HG02759 (cell line): ENCODE measurements around the gene CAP1.
"Not testable (repeated sequence)": the region's sequence is repeated elsewhere in the genome, so short reads cannot be mapped to it uniquely, and the experiment has no call there.

Experiments
- ATAC-seq: cut with Tn5 transposase; IDR thresholded peaks from one replicate; pipeline ENCODE4 v1.9.1; 2021; ENCODE audit warnings: mild to moderate bottlenecking, moderate library complexity; ENCODE audit not compliant: unreplicated experiment

The CAP1 gene

DNA sequence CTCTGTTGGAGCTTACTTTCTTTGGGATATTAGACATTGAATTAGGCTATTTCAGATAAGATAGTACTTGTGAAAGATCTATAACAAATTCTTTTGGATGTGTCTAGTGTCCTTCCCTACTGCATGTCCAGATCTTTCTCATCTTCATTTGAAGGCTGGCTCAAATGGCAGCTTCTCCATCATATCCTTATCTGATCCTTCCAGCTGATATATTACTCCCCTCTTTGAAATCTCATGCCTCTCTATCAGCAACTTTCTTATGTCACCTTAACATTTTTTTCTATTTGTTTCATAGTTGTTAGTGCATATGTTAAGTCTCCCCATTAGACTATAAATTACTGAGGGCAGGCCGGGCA lies 17.5 kb downstream of the CAP1 start:
- ATAC-seq, result no peak

GRCh38 chr1:40058453-40059337 lies 18.2 kb downstream of the CAP1 start:
- ATAC-seq, result no peak

DNA sequence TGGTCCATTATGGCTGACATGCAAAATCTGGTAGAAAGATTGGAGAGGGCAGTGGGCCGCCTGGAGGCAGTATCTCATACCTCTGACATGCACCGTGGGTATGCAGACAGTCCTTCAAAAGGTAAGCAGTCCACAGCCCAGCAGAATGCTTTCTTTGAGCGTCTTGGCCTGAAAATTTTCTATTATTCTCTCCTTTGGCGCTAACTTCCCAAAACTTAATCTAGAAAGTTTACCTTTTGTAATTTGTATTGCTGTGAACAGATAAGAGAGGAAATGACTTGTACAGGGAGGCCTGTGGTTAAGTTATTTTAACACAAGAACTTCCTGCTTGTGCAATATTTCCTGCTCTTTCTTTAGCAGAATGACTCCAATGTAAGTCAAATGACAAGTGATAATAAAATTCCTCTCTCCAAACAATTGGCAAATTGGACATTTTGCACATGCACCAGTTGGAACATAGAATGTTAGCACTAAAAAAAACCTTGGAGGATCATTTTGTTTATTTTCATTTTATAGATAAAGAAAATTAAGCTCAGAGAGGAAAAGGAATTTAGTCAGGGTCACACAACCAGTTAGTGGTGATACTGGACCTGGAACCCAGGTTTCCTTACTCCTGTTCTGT lies 18.9 kb downstream of the CAP1 start:
- peak; percentile 61 for ATAC-seq

DNA sequence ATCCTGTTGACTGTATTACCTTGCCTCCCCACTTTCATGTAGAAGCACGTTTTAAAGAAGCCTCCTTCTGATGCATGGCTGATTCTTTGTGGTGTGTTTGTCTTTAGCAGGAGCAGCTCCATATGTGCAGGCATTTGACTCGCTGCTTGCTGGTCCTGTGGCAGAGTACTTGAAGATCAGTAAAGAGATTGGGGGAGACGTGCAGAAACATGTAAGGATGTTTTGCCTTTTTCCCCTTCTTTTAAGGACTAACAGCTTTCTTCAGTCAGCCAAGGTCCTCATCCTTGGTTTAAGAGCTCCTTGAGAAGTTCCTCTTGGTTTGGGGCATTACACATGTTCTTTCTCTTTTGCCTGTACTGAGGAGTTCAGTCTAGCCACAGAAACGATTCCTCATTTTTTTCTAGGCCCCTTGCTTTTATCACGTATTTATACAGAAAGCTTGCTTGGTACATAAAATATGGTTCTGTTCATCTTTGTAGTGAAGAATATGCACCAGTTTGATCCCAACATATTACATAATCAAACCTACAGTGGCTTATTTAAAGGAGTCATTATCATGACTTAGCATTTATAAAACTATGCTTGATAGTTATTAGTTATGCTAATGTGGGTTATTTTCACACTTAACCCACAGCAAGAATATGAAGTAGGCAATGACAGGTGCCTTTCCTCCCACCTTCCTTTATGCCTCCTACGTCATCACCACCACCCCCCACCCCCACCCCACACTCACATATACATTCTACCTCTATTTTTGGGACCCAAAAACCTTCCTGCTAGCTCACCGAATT lies 19.6 kb downstream of the CAP1 start:
- ATAC-seq, result no peak

GRCh38 chr1:40064797-40065499 lies 24.4 kb downstream of the CAP1 start:
- ATAC-seq, result peak; percentile 81

GRCh38 chr1:40067023-40067422 lies 26.5 kb downstream of the CAP1 start:
- no peak for ATAC-seq

- ATAC-seq, result no peak
Measured at GRCh38 chr1:40067851-40068250, 27.3 kb downstream of the CAP1 start.

- no peak for ATAC-seq
Measured at GRCh38 chr1:40072142-40072541, 31.6 kb downstream of the CAP1 start.

- no peak for ATAC-seq
Measured at GRCh38 chr1:40073062-40073461, 32.5 kb downstream of the CAP1 start.

DNA sequence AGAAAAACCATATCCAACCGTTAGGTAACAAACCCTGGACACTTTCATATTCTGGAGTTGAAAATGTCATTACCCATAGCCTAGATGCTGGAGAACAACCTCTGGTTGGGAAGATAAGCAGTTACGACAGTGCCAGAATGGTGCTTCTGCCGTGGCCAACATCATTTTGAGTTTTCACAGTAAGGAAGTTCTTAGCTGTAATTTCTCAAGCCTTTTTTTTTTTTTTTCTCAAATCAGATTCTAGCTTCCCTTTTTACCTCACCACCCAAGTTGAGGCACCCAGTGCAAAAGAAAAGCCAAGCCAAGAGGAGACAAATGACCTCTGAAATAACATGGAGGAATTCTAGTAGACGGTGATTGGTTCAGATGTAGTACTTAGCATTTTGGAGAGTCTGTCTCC lies 34.7 kb downstream of the CAP1 start:
- ATAC-seq, result no peak

- ATAC-seq, result no peak
Measured at GRCh38 chr1:40076895-40077312, 36.4 kb downstream of the CAP1 start.

GRCh38 chr1:40078512-40079333 lies 38.2 kb downstream of the CAP1 start:
- ATAC-seq, result no peak

DNA sequence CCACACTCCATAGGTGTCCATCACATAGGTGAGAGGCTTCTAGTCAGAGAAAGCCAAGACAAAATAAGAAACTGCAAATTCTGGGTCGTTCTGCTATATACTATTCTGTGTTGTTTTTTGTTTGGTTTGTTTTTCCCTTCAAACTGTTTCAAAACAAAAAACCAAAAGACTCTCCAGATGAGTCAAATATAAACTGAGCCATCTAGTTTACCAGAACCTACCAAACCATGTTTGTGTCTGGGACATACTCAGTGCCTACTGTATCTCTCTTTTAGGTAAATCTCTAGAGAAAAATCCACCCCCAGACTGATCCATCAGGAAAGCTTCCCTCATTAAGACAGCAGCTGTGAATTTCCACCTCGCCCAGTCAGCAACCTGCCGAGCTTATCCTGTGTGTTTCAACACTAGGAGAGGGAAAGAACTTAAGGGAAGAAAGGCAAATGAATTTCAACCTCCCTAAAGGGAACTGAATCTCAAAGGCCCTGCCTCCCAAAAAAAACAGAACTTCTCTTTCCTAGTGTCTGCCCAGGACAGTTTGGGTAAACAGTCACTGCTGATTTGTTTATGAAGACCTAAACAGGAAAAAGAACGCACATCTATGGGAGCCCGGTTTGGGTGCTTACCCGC lies 39.4 kb downstream of the CAP1 start:
- no peak for ATAC-seq

DNA sequence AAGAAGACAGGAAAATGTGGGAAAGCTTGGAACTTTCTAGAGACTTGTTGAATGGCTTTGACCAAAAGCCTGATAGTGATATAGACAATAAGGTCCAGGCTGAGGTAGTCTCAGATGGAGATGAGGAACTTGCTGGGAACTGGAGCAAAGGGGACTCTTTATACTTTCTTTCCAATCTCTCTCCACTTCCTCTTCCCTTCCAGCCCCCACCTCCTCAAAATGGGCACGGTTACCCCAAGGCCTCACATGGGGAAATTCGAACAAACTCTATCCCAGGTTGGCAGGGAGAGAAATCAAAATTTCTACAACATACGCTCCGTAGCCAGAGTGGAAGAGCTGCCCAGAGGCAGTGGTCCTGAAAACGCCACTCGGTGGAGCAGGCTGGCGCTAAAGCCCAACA lies 41.3 kb downstream of the CAP1 start:
- ATAC-seq, result no peak

GRCh38 chr1:40084750-40085149 lies 44.2 kb downstream of the CAP1 start:
- ATAC-seq, result not testable (repeated sequence)

DNA sequence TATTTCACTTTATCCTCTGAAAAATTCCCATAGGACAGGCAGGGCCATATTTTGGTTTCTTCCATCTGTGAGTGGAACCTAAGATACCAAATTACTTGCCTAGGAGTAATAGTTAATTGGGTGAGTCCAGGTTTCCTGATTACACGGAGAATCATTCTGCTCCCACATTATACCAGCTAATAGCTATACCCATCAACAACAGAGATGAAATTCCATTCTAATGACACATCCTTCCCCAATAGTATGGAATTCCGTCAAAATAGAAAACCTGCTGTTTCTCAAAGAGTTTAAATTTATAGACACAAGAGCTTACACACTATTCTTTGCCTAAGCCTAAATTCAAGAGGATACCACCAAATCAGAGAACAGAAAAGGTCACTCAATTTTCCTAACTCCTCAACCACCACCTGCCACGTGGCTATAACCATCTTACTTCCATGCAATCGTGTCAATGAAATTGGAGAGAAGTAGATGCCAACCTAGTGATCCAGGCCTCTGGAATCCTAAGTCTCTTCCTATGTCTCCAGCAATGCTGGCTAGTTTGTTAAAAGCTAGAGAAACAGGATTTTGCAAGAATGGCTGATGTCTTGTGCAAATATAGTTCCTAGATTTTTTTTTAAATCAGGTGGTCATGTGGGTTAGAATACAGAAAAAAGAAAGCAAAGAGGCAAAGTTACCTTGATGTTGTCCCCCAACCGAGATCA lies 50.3 kb downstream of the CAP1 start:
- no peak for ATAC-seq

GRCh38 chr1:40092241-40092640 lies 51.7 kb downstream of the CAP1 start:
- no peak for ATAC-seq

DNA sequence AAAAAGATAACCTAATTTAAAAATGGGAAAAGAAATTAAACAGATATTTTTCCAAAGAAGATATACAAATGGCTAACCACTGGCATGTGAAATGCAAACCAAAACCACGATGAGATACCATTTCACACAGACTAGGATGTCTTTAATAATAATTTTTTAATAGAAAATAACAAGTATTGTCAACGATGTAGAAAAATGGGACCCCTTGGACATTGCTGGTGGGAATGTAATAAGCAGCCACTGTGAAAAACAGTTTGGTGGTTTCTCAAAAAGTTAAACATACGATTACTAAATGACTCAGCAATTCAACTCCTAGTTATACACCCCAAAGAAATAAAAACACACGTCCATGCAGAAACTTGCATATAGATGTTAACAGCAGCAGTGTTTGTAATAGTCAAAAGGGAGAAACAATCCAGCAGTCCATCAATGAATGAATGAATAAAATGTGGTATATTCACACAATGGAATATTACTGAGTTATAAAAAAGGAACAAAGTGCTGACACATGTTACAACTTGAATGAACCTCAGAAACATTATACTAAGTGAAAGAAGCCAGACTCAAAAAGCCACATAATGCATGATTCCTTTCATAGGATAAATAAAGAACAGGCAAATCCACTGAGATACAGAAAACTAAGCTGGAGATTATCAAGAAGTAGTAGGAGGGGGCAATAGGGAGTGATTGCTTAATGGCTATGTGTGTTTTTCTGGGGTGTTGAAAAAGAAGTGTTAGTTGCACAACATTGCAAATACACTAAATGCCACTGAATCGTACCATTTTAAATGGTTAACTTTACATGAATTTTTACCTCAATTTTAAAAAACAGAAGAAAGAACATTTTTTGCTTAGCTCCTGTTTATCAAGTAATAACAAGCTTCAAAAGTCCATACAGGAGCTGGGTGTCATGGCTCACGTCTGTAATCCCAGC lies 52.4 kb downstream of the CAP1 start:
- no peak for ATAC-seq
